Dendritic cell treated with granulocyte-macrophage colony-stimulating factor and Interleukin-4, amounts not matched to agents 40 ng/mL and 50 ng/mL, for 4 days (primary cell): ENCODE measurements around the gene SLC1A1.

Experiments
- H3K27ac Mint-ChIP-seq: one replicate; pipeline ENCODE4 v1.8.0; 2022; ENCODE audit warnings: mild to moderate bottlenecking, mixed read lengths
- H3K27me3 Mint-ChIP-seq: one replicate; pipeline ENCODE4 v1.8.0; 2022; ENCODE audit warnings: mild to moderate bottlenecking, mixed read lengths
- H3K36me3 Mint-ChIP-seq: one replicate; pipeline ENCODE4 v1.8.0; 2022; ENCODE audit warnings: low read depth, mixed read lengths
- H3K4me1 Mint-ChIP-seq: one replicate; pipeline ENCODE4 v1.8.0; 2022; ENCODE audit warnings: low read depth, mixed read lengths
- H3K4me3 Mint-ChIP-seq: one replicate; pipeline ENCODE4 v1.8.0; 2022; ENCODE audit warnings: mild to moderate bottlenecking, moderate library complexity, mixed read lengths
- H3K9me3 Mint-ChIP-seq: one replicate; pipeline ENCODE4 v1.8.0; 2022; ENCODE audit warnings: mixed read lengths
- intact Hi-C: fragments of 100-400 bp; cut with micrococcal nuclease; formaldehyde crosslinking; loops from one replicate; pipeline ENCODE4 v1.15.0; 2022

SLC1A1 gene

DNA sequence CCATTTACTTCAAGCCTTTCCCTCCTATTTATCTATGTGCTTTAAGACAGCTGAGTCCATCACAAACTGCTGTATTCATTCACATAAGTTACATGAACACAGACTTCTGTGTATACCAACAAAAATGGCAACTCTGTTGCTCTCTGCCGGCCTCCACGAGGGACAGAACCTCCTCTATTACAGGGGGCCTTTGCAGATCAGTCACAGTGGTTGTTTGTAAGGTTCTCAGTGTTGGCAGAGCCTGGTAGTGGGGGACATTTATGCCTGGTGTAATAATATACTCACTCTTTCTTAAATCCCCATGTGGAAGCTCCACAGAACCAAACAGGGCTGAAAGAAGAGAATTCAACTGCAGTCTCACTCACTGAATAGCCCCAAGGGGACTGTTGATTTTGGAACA lies 76.5 kb downstream of the SLC1A1 start:
- Mint-ChIP-seq H3K9me3 (peaks cover 10% of the 10 kb centered on the region), H3K36me3 (no peaks in the 10 kb centered on the region), H3K27me3 (peaks cover 2% of the 10 kb centered on the region), H3K4me1 (no peaks in the 10 kb centered on the region), H3K4me3 (no peak overlapping the region), H3K27ac (no peak overlapping the region)
- intact Hi-C loops, result no loop called here

DNA sequence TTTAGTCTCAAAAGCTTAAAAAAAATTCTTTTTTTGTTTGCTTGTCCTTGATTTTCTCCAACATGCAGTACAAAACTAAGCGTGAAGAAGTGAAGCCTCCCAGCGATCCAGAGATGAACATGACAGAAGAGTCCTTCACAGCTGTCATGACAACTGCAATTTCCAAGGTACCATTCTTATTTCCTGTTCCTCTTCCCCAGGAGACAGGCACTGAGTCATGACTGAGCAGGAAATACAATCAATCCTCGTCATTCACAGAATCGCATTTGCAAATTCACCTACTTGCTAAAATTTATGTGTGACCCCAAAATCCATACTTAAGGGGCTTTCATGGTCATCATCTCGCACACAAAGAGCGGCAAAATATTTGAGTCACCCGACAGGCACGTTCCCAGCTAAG lies 77.3 kb downstream of the SLC1A1 start:
- peaks cover 10% of the 10 kb centered on the region for H3K9me3 Mint-ChIP-seq
- H3K4me3 Mint-ChIP-seq, result no peak overlapping the region
- intact Hi-C loops, result no loop called here
- no peak overlapping the region for H3K27ac Mint-ChIP-seq
- H3K27me3 Mint-ChIP-seq, result peaks cover 2% of the 10 kb centered on the region
- no peaks in the 10 kb centered on the region for H3K4me1 Mint-ChIP-seq
- no peaks in the 10 kb centered on the region for H3K36me3 Mint-ChIP-seq

DNA sequence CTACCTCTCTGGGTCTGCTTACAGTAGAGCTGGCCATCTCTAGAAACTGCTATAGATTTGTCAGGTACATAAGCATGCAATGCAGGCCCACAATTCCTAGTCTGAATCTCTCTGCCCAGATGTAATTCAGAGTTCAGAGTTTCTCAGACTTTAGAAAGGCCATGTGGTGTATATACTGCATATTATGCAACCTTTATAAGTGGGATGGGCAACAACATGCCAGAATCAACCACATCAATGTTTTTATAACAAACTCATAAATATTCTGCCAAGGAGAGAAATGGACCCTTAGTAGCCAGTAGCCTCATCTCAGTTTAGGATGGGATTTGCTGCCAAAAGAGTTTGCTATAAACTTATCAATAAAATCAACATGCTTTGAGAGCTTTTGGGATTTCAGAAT lies 78.8 kb downstream of the SLC1A1 start:
- Mint-ChIP-seq H3K27me3 (peaks cover 2% of the 10 kb centered on the region), H3K4me1 (no peaks in the 10 kb centered on the region), H3K36me3 (no peaks in the 10 kb centered on the region), H3K4me3 (no peak overlapping the region), H3K27ac (no peak overlapping the region), H3K9me3 (peaks cover 10% of the 10 kb centered on the region)
- intact Hi-C loops, result no loop called here

DNA sequence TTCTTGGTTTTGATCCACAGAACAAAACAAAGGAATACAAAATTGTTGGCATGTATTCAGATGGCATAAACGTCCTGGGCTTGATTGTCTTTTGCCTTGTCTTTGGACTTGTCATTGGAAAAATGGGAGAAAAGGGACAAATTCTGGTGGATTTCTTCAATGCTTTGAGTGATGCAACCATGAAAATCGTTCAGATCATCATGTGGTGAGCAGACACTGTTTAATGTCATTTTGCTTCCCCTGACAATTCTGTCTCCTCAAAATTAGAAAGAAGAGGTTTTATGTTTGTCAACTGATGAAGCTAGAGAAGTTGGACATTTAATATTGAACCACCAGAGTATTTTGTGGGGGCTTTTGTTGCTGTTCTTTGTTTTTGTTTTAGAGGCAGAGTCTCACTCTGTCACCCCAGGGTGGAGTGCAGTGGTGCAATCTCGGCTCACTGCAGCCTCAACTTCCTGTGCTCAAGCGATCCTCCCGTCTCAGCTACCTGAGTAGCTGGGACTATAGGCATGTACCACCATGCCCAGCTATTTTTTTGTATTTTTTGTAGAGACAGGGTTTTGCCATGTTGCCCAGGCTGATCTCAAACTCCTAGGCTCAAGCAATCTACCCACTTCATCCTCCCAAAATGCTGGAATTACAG lies 82.0 kb downstream of the SLC1A1 start:
- H3K4me3 Mint-ChIP-seq, result no peak overlapping the region
- no peaks in the 10 kb centered on the region for H3K36me3 Mint-ChIP-seq
- H3K9me3 Mint-ChIP-seq, result no peaks in the 10 kb centered on the region
- H3K27me3 Mint-ChIP-seq, result peaks cover 2% of the 10 kb centered on the region
- no peaks in the 10 kb centered on the region for H3K4me1 Mint-ChIP-seq
- intact Hi-C loops, result no loop called here
- no peak overlapping the region for H3K27ac Mint-ChIP-seq

DNA sequence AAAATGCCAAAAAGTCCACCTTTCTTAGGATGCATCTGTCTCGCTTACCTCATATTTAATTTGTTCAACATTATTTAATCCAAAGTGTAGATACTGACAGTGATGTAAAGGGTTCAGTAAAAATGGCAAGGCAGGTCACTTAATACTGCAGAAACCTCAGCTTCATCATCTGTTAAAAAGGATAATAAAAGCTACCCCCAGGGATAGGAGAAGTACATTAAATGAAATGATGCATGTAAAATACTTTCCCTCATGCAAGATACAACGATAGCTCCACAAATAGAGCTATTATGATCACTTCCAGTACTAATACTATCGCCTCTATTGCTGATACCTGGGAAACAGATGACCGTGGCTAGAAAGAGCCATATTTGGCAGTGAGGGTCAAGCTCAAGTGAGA lies 82.9 kb downstream of the SLC1A1 start:
- Mint-ChIP-seq H3K27ac (no peak overlapping the region), H3K36me3 (no peaks in the 10 kb centered on the region), H3K4me1 (no peaks in the 10 kb centered on the region), H3K4me3 (no peak overlapping the region), H3K27me3 (no peaks in the 10 kb centered on the region), H3K9me3 (no peaks in the 10 kb centered on the region)
- intact Hi-C loops, result no loop called here

DNA sequence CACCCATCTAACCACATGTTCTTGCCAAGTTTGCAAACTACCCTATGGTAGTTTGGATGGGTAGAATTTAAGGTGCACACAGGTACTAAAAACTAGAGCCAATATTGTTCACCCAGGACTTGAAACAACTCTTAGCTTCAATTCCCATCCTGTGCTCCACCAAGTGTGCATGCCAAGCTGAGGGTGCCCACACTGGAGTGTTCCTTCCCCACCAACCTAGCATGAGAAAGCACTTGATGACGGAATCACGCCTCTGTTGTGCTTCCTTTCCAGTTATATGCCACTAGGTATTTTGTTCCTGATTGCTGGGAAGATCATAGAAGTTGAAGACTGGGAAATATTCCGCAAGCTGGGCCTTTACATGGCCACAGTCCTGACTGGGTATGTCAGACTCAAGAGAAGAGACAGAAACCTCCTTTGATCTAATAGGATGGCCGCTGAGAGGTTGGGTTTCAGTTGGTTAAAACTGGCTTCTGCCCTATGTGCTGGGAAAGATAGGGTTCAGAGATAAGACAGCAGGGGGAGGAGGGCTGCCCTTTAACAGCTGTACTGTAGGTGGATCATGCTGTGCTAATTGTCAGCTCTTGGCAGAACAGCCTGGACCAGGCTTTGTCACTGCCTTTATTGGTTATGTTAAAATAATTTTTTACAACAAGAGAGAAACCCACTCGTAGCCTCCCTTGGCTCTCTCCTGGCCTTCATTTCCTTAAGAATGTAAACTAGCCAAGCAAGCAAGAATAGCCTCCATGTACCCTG lies 83.5 kb downstream of the SLC1A1 start:
- intact Hi-C loops, result no loop called here
- Mint-ChIP-seq H3K27me3 (no peaks in the 10 kb centered on the region), H3K4me3 (no peak overlapping the region), H3K9me3 (no peaks in the 10 kb centered on the region), H3K36me3 (no peaks in the 10 kb centered on the region), H3K4me1 (no peaks in the 10 kb centered on the region), H3K27ac (no peak overlapping the region)

DNA sequence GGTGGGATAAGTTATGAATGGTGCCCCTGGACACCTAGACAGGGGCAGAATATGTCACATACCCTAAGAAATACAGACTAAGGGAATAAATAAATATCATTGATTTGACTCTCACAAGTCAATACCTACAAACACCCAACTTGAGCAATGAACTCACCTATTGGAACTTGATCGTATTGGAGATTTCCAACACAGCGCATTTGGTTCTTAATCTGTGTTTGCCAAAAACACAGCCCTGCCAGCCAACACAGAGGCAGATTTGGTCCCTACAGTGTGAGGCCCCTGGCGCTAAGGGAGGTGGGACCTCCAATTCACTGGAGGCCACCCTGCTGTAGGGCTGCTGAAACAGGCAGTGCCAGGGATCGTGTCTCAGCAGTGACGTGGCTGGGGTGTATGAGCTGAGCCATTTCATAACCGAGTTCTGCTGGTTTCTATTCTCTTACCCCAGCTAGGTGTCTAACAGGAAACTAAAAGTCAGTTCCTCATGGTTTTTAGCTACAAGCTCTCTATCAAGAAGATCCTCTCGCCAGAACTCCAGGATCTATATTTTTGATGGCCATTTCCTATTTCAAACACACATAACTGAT lies 84.5 kb downstream of the SLC1A1 start:
- no peak overlapping the region for H3K4me3 Mint-ChIP-seq
- no peaks in the 10 kb centered on the region for H3K9me3 Mint-ChIP-seq
- intact Hi-C loops, result no loop called here
- no peaks in the 10 kb centered on the region for H3K27me3 Mint-ChIP-seq
- no peaks in the 10 kb centered on the region for H3K4me1 Mint-ChIP-seq
- H3K36me3 Mint-ChIP-seq, result no peaks in the 10 kb centered on the region
- H3K27ac Mint-ChIP-seq, result no peak overlapping the region

DNA sequence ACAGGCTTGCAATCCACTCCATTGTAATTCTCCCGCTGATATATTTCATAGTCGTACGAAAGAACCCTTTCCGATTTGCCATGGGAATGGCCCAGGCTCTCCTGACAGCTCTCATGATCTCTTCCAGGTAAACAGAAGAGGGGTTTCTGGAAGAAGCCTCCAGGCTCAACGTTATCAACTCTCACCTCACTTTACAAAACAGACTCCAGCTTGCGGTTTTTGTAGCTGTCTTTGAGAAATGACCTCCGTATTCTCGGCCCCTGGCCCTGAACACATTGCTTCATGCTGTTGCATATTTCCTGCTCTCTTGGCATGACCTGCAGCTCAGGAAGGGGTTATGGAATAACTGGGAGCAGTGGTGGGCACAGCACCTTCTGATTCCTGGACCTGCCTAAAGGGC lies 85.7 kb downstream of the SLC1A1 start:
- Mint-ChIP-seq H3K27me3 (no peaks in the 10 kb centered on the region), H3K4me1 (no peaks in the 10 kb centered on the region), H3K36me3 (no peaks in the 10 kb centered on the region), H3K27ac (no peak overlapping the region), H3K4me3 (no peak overlapping the region), H3K9me3 (no peaks in the 10 kb centered on the region)
- intact Hi-C loops, result no loop called here

DNA sequence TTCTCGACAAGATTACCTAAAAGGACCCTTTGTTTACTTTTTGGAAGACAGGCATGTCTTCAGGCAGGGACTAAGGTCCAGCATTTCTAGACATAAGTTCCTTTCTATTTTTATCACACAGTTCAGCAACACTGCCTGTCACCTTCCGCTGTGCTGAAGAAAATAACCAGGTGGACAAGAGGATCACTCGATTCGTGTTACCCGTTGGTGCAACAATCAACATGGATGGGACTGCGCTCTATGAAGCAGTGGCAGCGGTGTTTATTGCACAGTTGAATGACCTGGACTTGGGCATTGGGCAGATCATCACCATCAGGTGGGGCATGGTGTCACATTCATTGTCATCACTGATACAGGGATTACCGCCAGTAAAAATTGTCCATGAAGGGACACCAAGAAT lies 86.2 kb downstream of the SLC1A1 start:
- Mint-ChIP-seq H3K9me3 (no peaks in the 10 kb centered on the region), H3K4me1 (no peaks in the 10 kb centered on the region), H3K4me3 (no peak overlapping the region), H3K27ac (no peak overlapping the region), H3K36me3 (no peaks in the 10 kb centered on the region), H3K27me3 (no peaks in the 10 kb centered on the region)
- intact Hi-C loops, result no loop called here

DNA sequence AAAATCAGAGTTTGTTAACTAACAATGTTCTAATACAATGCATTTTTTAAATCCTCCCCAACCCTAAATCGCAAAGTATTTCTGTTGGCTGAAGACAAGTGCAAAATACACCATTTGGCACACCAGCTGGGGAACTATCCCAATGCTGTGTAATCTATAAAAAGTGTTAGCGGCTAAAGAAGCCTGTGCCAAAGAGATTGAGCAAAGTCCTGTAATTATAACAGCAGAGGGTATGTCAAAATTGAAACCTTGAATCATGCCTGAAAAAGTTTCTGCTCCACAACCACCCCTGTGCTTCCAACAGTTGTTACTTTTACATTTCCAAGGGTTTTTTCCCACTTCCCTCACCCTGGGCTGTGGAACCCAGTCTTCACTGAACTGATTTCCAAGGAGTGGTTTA lies 88.7 kb downstream of the SLC1A1 start:
- H3K27me3 Mint-ChIP-seq, result no peaks in the 10 kb centered on the region
- no peaks in the 10 kb centered on the region for H3K36me3 Mint-ChIP-seq
- H3K4me3 Mint-ChIP-seq, result no peak overlapping the region
- intact Hi-C loops, result no loop called here
- no peaks in the 10 kb centered on the region for H3K9me3 Mint-ChIP-seq
- H3K27ac Mint-ChIP-seq, result no peak overlapping the region
- H3K4me1 Mint-ChIP-seq, result no peaks in the 10 kb centered on the region

DNA sequence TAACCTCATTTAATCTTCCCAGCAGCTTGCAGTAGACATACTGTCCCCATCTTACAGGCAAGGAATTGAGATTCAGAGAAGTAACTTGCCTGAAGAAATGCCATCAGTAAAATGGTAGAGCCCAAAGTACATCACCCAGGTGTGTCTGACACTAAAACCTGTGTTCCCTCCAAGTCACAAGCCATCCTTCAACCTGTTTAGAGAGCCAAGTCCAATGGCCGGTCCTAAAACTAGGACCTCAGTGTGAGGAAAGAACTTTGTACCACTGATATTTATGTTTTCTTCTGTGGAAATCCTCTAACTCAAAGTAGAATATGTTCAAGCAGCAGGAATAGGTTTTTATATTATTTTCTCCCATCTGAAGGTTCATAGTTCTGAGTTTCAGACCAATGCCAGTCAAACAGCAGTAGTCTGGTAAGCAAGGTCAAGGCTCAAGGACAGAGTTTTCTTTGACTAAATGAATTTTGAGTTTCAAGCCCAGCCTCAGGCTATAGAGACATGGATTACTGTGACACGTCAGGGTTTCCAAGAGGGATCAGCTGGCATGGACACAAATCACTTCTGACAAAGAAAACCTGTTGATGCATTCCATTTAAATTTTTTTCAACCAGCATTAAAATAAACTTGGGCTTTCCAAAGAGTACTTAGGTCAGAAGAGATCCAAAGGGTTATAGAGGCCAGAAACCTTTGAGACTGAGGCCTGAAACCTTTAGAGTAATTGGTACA lies 90.9 kb downstream of the SLC1A1 start:
- H3K27ac Mint-ChIP-seq, result no peak overlapping the region
- intact Hi-C loops, result no loop called here

DNA sequence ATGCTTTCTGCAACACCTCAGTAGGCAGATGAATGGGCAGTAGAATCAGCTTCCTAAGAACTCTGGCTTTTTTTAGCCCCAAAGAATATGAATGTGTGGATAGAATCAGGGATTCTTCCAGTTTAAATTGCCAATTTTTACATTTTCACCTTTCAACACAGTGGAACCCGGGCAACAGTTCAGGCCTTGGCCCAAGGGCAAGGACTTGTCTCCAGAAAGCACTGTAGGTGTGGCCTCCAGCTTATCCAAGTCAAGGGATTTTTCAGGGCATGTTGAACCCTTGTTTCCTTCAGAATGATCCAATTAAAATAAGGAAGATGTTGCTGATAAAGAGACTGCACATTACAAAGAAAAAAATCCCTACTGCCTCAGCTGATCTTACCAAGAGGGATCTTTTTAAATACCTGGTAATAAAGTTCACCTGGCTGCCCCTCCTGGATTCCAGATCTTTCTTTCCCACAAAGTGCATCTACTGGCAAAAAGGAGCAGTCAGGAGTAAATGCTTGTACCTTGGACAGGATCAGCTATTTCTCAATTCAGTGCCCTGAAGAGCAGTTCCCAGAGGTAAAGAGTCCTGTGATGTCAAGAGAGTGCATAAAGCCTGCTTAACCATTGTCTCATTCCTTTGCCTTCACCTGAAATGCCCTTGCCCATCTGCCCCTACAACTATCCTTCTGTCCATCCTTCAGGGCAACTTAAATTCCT lies 91.7 kb downstream of the SLC1A1 start:
- Mint-ChIP-seq H3K36me3 (no peaks in the 10 kb centered on the region), H3K27me3 (no peaks in the 10 kb centered on the region), H3K4me3 (no peak overlapping the region), H3K4me1 (no peaks in the 10 kb centered on the region), H3K27ac (no peak overlapping the region), H3K9me3 (no peaks in the 10 kb centered on the region)
- intact Hi-C loops, result no loop called here

More for the DNA sequence above, 90.9 kb downstream of the SLC1A1 start:
- no peaks in the 10 kb centered on the region for H3K27me3 Mint-ChIP-seq
- H3K4me1 Mint-ChIP-seq, result no peaks in the 10 kb centered on the region
- H3K4me3 Mint-ChIP-seq, result no peak overlapping the region
- no peaks in the 10 kb centered on the region for H3K36me3 Mint-ChIP-seq
- no peaks in the 10 kb centered on the region for H3K9me3 Mint-ChIP-seq

DNA sequence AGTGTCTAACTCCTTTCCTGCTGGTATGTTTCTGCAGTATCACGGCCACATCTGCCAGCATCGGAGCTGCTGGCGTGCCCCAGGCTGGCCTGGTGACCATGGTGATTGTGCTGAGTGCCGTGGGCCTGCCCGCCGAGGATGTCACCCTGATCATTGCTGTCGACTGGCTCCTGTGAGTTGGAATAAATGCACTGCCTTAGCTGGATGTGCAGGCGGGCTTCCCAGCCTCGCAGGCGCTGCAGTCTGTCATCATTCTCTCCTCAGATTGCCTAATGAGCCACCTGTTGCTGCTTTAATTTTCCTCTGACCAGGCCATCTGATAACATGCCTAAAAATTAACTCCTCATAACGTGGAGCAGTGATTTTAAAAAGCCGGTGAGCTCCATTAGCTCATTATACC lies 92.7 kb downstream of the SLC1A1 start:
- Mint-ChIP-seq H3K9me3 (no peaks in the 10 kb centered on the region), H3K36me3 (no peaks in the 10 kb centered on the region), H3K4me1 (no peaks in the 10 kb centered on the region), H3K27ac (no peak overlapping the region), H3K27me3 (no peaks in the 10 kb centered on the region), H3K4me3 (no peak overlapping the region)
- intact Hi-C loops, result no loop called here

DNA sequence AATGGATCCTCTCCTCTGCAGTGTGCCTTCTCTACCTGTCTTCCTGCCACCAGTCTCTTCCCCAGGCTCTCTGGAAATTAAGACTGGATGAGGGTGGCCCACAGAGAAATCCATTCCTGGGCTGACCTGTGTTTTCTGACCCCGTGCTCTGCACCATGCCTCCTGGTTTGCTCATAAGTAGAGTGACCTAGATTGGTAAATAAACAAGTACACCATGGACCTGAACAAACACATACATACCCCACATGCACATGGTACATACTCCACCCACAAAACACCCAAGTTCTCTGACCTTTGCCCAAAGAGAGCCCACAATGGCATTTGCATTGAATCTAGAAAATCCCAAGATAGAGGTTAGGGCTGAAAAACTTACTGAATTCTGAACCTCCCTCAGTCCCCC lies 94.4 kb downstream of the SLC1A1 start:
- Mint-ChIP-seq H3K9me3 (no peaks in the 10 kb centered on the region), H3K27me3 (no peaks in the 10 kb centered on the region), H3K4me1 (no peaks in the 10 kb centered on the region), H3K27ac (no peak overlapping the region), H3K36me3 (no peaks in the 10 kb centered on the region), H3K4me3 (no peak overlapping the region)
- intact Hi-C loops, result no loop called here
